ENCODE data around the gene ITM2B. TPM values are rescaled to one million over a fixed set of nuclear protein-coding genes. Genes with fewer than 3 reads are reported as not detected.

ITM2B gene
- total RNA-seq, 1 donor from 2014 or later: 75.2 TPM

GRCh38 chr13:48255090-48255489 is 22.1 kb downstream of the ITM2B start:
- Histone ChIP-seq H3K4me1 (ENCODE audit: control insufficient read depth in 3 of 3, insufficient read depth in 3 of 3, low read length in 3 of 3) (peaks cover 5 to 7% (median 6%) of the 10 kb centered on the region in 3 donors), H3K9me3 (ENCODE audit: control insufficient read depth in 3 of 3, low read length in 3 of 3) (no peaks in the 10 kb centered on the region), H3K27me3 (ENCODE audit: control insufficient read depth in 3 of 3, insufficient read depth in 3 of 3, low read length in 3 of 3) (no peaks in the 10 kb centered on the region), H3K9ac (ENCODE audit: low read depth in 1 of 3, low read length in 3 of 3) (no peak overlapping the region), H3K4me3 (ENCODE audit: low read length in 3 of 3) (no peak overlapping the region), H3K27ac (ENCODE audit: low read depth, low read length) (no peak overlapping the region), H3K36me3 (ENCODE audit: control insufficient read depth in 3 of 3, insufficient read depth in 3 of 3, low read length in 3 of 3) (peaks cover 21 to 41% (median 34%) of the 10 kb centered on the region in 3 donors)

GRCh38 chr13:48255954-48256353 is 22.9 kb downstream of the ITM2B start:
- Histone ChIP-seq H3K4me1 (ENCODE audit: control insufficient read depth in 3 of 3, insufficient read depth in 3 of 3, low read length in 3 of 3) (peaks cover 4 to 7% (median 6%) of the 10 kb centered on the region in 3 donors), H3K27me3 (ENCODE audit: control insufficient read depth in 3 of 3, insufficient read depth in 3 of 3, low read length in 3 of 3) (no peaks in the 10 kb centered on the region), H3K9me3 (ENCODE audit: control insufficient read depth in 3 of 3, low read length in 3 of 3) (no peaks in the 10 kb centered on the region), H3K4me3 (ENCODE audit: low read length in 3 of 3) (no peak overlapping the region), H3K9ac (ENCODE audit: low read depth in 1 of 3, low read length in 3 of 3) (peak overlapping the region in 1 of 3 donors; percentile 35), H3K27ac (ENCODE audit: low read depth, low read length) (no peak overlapping the region), H3K36me3 (ENCODE audit: control insufficient read depth in 3 of 3, insufficient read depth in 3 of 3, low read length in 3 of 3) (peaks cover 21 to 41% (median 41%) of the 10 kb centered on the region in 3 donors)

GRCh38 chr13:48258002-48258401 is 25.0 kb downstream of the ITM2B start:
- no peak overlapping the region for H3K9ac ChIP-seq (ENCODE audit: low read depth in 1 of 3, low read length in 3 of 3)
- H3K9me3 ChIP-seq (ENCODE audit: control insufficient read depth in 3 of 3, low read length in 3 of 3): no peaks in the 10 kb centered on the region
- H3K27ac ChIP-seq (ENCODE audit: low read depth, low read length): no peak overlapping the region
- no peak overlapping the region for H3K4me3 ChIP-seq (ENCODE audit: low read length in 3 of 3)
- H3K4me1 ChIP-seq (ENCODE audit: control insufficient read depth in 3 of 3, insufficient read depth in 3 of 3, low read length in 3 of 3): no peaks in the 10 kb centered on the region
- H3K27me3 ChIP-seq (ENCODE audit: control insufficient read depth in 3 of 3, insufficient read depth in 3 of 3, low read length in 3 of 3): no peaks in the 10 kb centered on the region
- peaks cover 25 to 54% (median 51%) of the 10 kb centered on the region in 3 donors for H3K36me3 ChIP-seq (ENCODE audit: control insufficient read depth in 3 of 3, insufficient read depth in 3 of 3, low read length in 3 of 3)

GRCh38 chr13:48258430-48258829 is 25.4 kb downstream of the ITM2B start:
- Histone ChIP-seq H3K36me3 (ENCODE audit: control insufficient read depth in 3 of 3, insufficient read depth in 3 of 3, low read length in 3 of 3) (peaks cover 25 to 58% (median 55%) of the 10 kb centered on the region in 3 donors), H3K4me3 (ENCODE audit: low read length in 3 of 3) (no peak overlapping the region), H3K4me1 (ENCODE audit: control insufficient read depth in 3 of 3, insufficient read depth in 3 of 3, low read length in 3 of 3) (no peaks in the 10 kb centered on the region), H3K27ac (ENCODE audit: low read depth, low read length) (no peak overlapping the region), H3K27me3 (ENCODE audit: control insufficient read depth in 3 of 3, insufficient read depth in 3 of 3, low read length in 3 of 3) (no peaks in the 10 kb centered on the region), H3K9ac (ENCODE audit: low read depth in 1 of 3, low read length in 3 of 3) (no peak overlapping the region), H3K9me3 (ENCODE audit: control insufficient read depth in 3 of 3, low read length in 3 of 3) (no peaks in the 10 kb centered on the region)

- Histone ChIP-seq H3K36me3 (ENCODE audit: control insufficient read depth in 3 of 3, insufficient read depth in 3 of 3, low read length in 3 of 3) (peaks cover 14 to 57% (median 53%) of the 10 kb centered on the region in 3 donors), H3K4me3 (ENCODE audit: low read length in 3 of 3) (no peak overlapping the region), H3K27ac (ENCODE audit: low read depth, low read length) (no peak overlapping the region), H3K9ac (ENCODE audit: low read depth in 1 of 3, low read length in 3 of 3) (no peak overlapping the region), H3K4me1 (ENCODE audit: control insufficient read depth in 3 of 3, insufficient read depth in 3 of 3, low read length in 3 of 3) (peaks cover 0 to 5% (median 3%) of the 10 kb centered on the region in 3 donors), H3K27me3 (ENCODE audit: control insufficient read depth in 3 of 3, insufficient read depth in 3 of 3, low read length in 3 of 3) (no peaks in the 10 kb centered on the region), H3K9me3 (ENCODE audit: control insufficient read depth in 3 of 3, low read length in 3 of 3) (no peaks in the 10 kb centered on the region)
Observed at GRCh38 chr13:48260970-48261369, 28.0 kb downstream of the ITM2B start.

- no peak overlapping the region for H3K9ac ChIP-seq (ENCODE audit: low read depth in 1 of 3, low read length in 3 of 3)
- peaks cover 10 to 47% (median 38%) of the 10 kb centered on the region in 3 donors for H3K36me3 ChIP-seq (ENCODE audit: control insufficient read depth in 3 of 3, insufficient read depth in 3 of 3, low read length in 3 of 3)
- no peak overlapping the region for H3K4me3 ChIP-seq (ENCODE audit: low read length in 3 of 3)
- H3K4me1 ChIP-seq (ENCODE audit: control insufficient read depth in 3 of 3, insufficient read depth in 3 of 3, low read length in 3 of 3): peaks cover 5 to 12% (median 5%) of the 10 kb centered on the region in 3 donors
- H3K9me3 ChIP-seq (ENCODE audit: control insufficient read depth in 3 of 3, low read length in 3 of 3): no peaks in the 10 kb centered on the region
- H3K27me3 ChIP-seq (ENCODE audit: control insufficient read depth in 3 of 3, insufficient read depth in 3 of 3, low read length in 3 of 3): no peaks in the 10 kb centered on the region
- H3K27ac ChIP-seq (ENCODE audit: low read depth, low read length): no peak overlapping the region
Observed at GRCh38 chr13:48263196-48263595, 30.2 kb downstream of the ITM2B start.

GRCh38 chr13:48264058-48264457 is 31.1 kb downstream of the ITM2B start:
- no peak overlapping the region for H3K27ac ChIP-seq (ENCODE audit: low read depth, low read length)

GRCh38 chr13:48265217-48265815 is 32.3 kb downstream of the ITM2B start:
- peaks cover 5 to 12% (median 5%) of the 10 kb centered on the region in 3 donors for H3K4me1 ChIP-seq (ENCODE audit: control insufficient read depth in 3 of 3, insufficient read depth in 3 of 3, low read length in 3 of 3)
- no peak overlapping the region for H3K4me3 ChIP-seq (ENCODE audit: low read length in 3 of 3)
- no peaks in the 10 kb centered on the region for H3K9me3 ChIP-seq (ENCODE audit: control insufficient read depth in 3 of 3, low read length in 3 of 3)
- no peak overlapping the region for H3K9ac ChIP-seq (ENCODE audit: low read depth in 1 of 3, low read length in 3 of 3)
- H3K36me3 ChIP-seq (ENCODE audit: control insufficient read depth in 3 of 3, insufficient read depth in 3 of 3, low read length in 3 of 3): peaks cover 4 to 38% (median 35%) of the 10 kb centered on the region in 3 donors
- H3K27ac ChIP-seq (ENCODE audit: low read depth, low read length): no peak overlapping the region
- no peaks in the 10 kb centered on the region for H3K27me3 ChIP-seq (ENCODE audit: control insufficient read depth in 3 of 3, insufficient read depth in 3 of 3, low read length in 3 of 3)

More at GRCh38 chr13:48264058-48264457, 31.1 kb downstream of the ITM2B start:
- Histone ChIP-seq H3K4me1 (ENCODE audit: control insufficient read depth in 3 of 3, insufficient read depth in 3 of 3, low read length in 3 of 3) (peaks cover 5 to 12% (median 5%) of the 10 kb centered on the region in 3 donors), H3K9ac (ENCODE audit: low read depth in 1 of 3, low read length in 3 of 3) (no peak overlapping the region), H3K36me3 (ENCODE audit: control insufficient read depth in 3 of 3, insufficient read depth in 3 of 3, low read length in 3 of 3) (peaks cover 5 to 42% (median 33%) of the 10 kb centered on the region in 3 donors), H3K27me3 (ENCODE audit: control insufficient read depth in 3 of 3, insufficient read depth in 3 of 3, low read length in 3 of 3) (no peaks in the 10 kb centered on the region), H3K4me3 (ENCODE audit: low read length in 3 of 3) (no peak overlapping the region), H3K9me3 (ENCODE audit: control insufficient read depth in 3 of 3, low read length in 3 of 3) (no peaks in the 10 kb centered on the region)

GRCh38 chr13:48266150-48266549 is 33.1 kb downstream of the ITM2B start:
- H3K36me3 ChIP-seq (ENCODE audit: control insufficient read depth in 3 of 3, insufficient read depth in 3 of 3, low read length in 3 of 3): peaks cover 4 to 35% (median 30%) of the 10 kb centered on the region in 3 donors

More at GRCh38 chr13:48266150-48266549, 33.1 kb downstream of the ITM2B start:
- Histone ChIP-seq H3K4me1 (ENCODE audit: control insufficient read depth in 3 of 3, insufficient read depth in 3 of 3, low read length in 3 of 3) (peaks cover 5 to 12% (median 5%) of the 10 kb centered on the region in 3 donors), H3K27me3 (ENCODE audit: control insufficient read depth in 3 of 3, insufficient read depth in 3 of 3, low read length in 3 of 3) (no peaks in the 10 kb centered on the region), H3K4me3 (ENCODE audit: low read length in 3 of 3) (no peak overlapping the region), H3K27ac (ENCODE audit: low read depth, low read length) (no peak overlapping the region), H3K9ac (ENCODE audit: low read depth in 1 of 3, low read length in 3 of 3) (no peak overlapping the region), H3K9me3 (ENCODE audit: control insufficient read depth in 3 of 3, low read length in 3 of 3) (no peaks in the 10 kb centered on the region)
